DOHH2 (cell line): Measurements from ENCODE around the gene MAML2.

ENCODE experiments used
- H3F3A ChIP-seq: fragments of 200-600 bp; sonication (generic), shearing (Covaris generic); 2 replicates; pipeline ENCODE4 v1.6.0; 2016; ENCODE audit warnings: antibody characterized with exemption, mild to moderate bottlenecking; ENCODE audit not compliant: control insufficient read depth, insufficient read depth
- H3K27ac ChIP-seq: fragments of 200-600 bp; sonication (generic); 2 replicates; pipeline ENCODE4 v1.5.1; 2014; ENCODE audit warnings: low read depth, mild to moderate bottlenecking, low read length, moderate library complexity
- H3K27me3 ChIP-seq: fragments of 200-600 bp; sonication (generic); 2 replicates; pipeline ENCODE4 v1.6.1; 2014; ENCODE audit warnings: mild to moderate bottlenecking, low read length, mixed read lengths; ENCODE audit not compliant: control insufficient read depth
- H3K36me3 ChIP-seq: fragments of 200-600 bp; sonication (generic); 2 replicates; pipeline ENCODE4 v1.6.1; 2014; ENCODE audit warnings: mild to moderate bottlenecking, low read length, moderate library complexity, mixed read lengths; ENCODE audit not compliant: control insufficient read depth
- H3K4me1 ChIP-seq: fragments of 200-600 bp; sonication (generic); 2 replicates; pipeline ENCODE4 v1.6.1; 2014; ENCODE audit warnings: mild to moderate bottlenecking, low read length, mixed read lengths; ENCODE audit not compliant: control insufficient read depth
- H3K4me2 ChIP-seq: fragments of 200-600 bp; sonication (generic); 2 replicates; pipeline ENCODE4 v1.6.0; 2014; ENCODE audit warnings: mild to moderate bottlenecking, low read length, moderate library complexity
- H3K4me3 ChIP-seq: fragments of 200-600 bp; sonication (generic); 2 replicates; pipeline ENCODE4 v1.5.1; 2014; ENCODE audit warnings: mild to moderate bottlenecking, low read length, mixed read lengths
- H3K79me2 ChIP-seq: fragments of 200-600 bp; sonication (generic); 2 replicates; pipeline ENCODE4 v1.6.1; 2014; ENCODE audit warnings: mild to moderate bottlenecking, low read length, mixed read lengths; ENCODE audit not compliant: control insufficient read depth
- H3K9me2 ChIP-seq: fragments of 200-600 bp; sonication (generic); replicated peaks from 2 replicates; pipeline ENCODE4 v1.6.1; 2014; ENCODE audit warnings: mild to moderate bottlenecking, low read length, mixed read lengths; ENCODE audit not compliant: control insufficient read depth
- H3K9me3 ChIP-seq: fragments of 200-600 bp; sonication (generic); 2 replicates; pipeline ENCODE4 v1.6.1; 2014; ENCODE audit warnings: antibody characterized with exemption, low read length, mixed read lengths; ENCODE audit not compliant: control insufficient read depth, insufficient read depth
- H4K20me1 ChIP-seq: fragments of 200-600 bp; sonication (generic); 2 replicates; pipeline ENCODE4 v1.6.0; 2014; ENCODE audit warnings: low read depth, mild to moderate bottlenecking, antibody characterized with exemption, low read length, moderate library complexity; ENCODE audit not compliant: control insufficient read depth, insufficient read depth
- CTCF ChIP-seq: fragments of 200-600 bp; sonication (generic); IDR thresholded peaks from one replicate; pipeline ENCODE4 v1.5.1; 2014; ENCODE audit warnings: antibody characterized with exemption, mild to moderate bottlenecking, low read depth, low read length; ENCODE audit not compliant: poor library complexity, severe bottlenecking
- EZH2phosphoT487 ChIP-seq: fragments of 200-600 bp; sonication (generic); IDR thresholded peaks from 2 replicates; pipeline ENCODE4 v1.6.1; 2017; ENCODE audit warnings: borderline replicate concordance, mild to moderate bottlenecking, antibody characterized with exemption, low read length, moderate library complexity, mixed read lengths

MAML2 gene

DNA sequence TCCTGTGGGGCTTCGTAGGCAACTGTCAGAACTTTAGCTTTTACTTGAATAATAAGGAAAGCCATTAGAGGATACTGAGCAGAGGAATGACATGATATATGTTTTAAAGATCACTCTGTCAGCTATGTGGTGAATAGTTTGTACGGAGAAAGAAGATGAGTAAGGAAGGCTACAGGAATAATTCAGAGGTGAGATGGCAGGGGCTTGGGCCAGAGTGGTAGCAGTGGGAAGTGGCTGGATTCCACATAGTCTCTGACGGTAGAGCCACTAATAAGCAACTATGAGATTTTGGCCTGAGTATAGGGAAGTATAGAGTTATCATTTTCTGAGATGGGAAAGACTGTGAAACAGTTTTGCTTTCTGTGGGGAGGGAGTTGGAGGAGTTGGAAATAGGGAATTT lies 325.1 kb downstream of the MAML2 start:
- Histone ChIP-seq H3K36me3 (no peaks in the 10 kb centered on the region), H3K9me2 (no peaks in the 10 kb centered on the region), H3K4me1 (peaks cover 13% of the 10 kb centered on the region), H3K79me2 (no peaks in the 10 kb centered on the region), H3K4me3 (no peak overlapping the region), H3F3A (no peaks in the 10 kb centered on the region), H4K20me1 (no peaks in the 10 kb centered on the region), H3K27ac (no peak overlapping the region), H3K4me2 (no peak overlapping the region), H3K27me3 (no peaks in the 10 kb centered on the region), H3K9me3 (no peaks in the 10 kb centered on the region)
- TF ChIP-seq CTCF, result no peak
- TF ChIP-seq EZH2phosphoT487, result no peak

- Histone ChIP-seq H3K4me3 (no peak overlapping the region), H4K20me1 (no peaks in the 10 kb centered on the region), H3K9me3 (no peaks in the 10 kb centered on the region), H3K4me2 (no peak overlapping the region), H3K4me1 (peaks cover 21% of the 10 kb centered on the region), H3K79me2 (no peaks in the 10 kb centered on the region), H3K36me3 (no peaks in the 10 kb centered on the region), H3K9me2 (no peaks in the 10 kb centered on the region), H3F3A (0 out of 2 replicates have a peak, but pooled peaks cover 3% of the 10 kb centered on the region), H3K27me3 (no peaks in the 10 kb centered on the region), H3K27ac (no peak overlapping the region)
- no peak for TF ChIP-seq EZH2phosphoT487
- TF ChIP-seq CTCF, result no peak
Observed at GRCh38 chr11:96016978-96017502, 326.0 kb downstream of the MAML2 start.

DNA sequence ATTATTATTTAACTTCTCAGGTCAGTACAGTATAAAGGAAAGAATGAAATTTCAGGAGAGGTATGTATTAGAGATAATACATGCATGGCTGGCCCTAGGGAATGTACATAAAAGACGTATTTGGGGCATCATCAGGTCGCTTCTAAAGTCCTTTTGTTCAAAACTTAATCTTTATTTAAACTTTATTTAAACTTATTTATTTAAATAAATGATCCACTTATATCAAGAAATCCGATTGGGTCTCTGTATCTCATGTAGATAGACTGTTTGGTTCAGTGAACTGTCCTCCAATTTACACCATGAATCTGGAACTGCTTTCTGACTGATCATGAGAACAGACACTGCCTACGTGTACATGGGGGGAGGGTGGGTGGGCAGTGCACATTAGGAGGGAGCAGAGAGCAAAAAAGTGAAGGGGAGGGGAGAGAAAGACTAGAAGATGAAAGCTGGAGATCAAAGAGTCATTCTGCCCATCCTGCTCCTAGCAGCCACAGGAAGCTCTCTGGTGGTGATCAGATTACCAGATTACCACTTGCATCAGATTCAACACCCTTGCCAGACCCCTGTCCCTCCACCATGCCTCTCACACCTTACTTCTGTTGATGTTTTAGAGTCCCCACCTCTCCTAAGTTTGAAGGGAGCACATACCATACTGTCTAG lies 327.0 kb downstream of the MAML2 start:
- Histone ChIP-seq H3K27ac (no peak overlapping the region), H3K79me2 (no peaks in the 10 kb centered on the region), H4K20me1 (no peaks in the 10 kb centered on the region), H3K9me2 (no peaks in the 10 kb centered on the region), H3K9me3 (no peaks in the 10 kb centered on the region), H3K36me3 (no peaks in the 10 kb centered on the region), H3K4me2 (no peak overlapping the region), H3K4me1 (peaks cover 31% of the 10 kb centered on the region), H3K4me3 (no peak overlapping the region), H3K27me3 (no peaks in the 10 kb centered on the region), H3F3A (0 out of 2 replicates have a peak, but pooled peaks cover 3% of the 10 kb centered on the region)
- no peak for TF ChIP-seq CTCF
